GM23338 (cell line): Measurements from ENCODE around the gene SCGB1D4. TPM values are rescaled to one million over a fixed set of nuclear protein-coding genes. Genes with fewer than 3 reads are reported as not detected.
A peak's percentile ranks its signal among the peaks of the same experiment; 100 is the strongest.

ENCODE experiments used
- ATAC-seq: fragments of 200-7000 bp; cut with Tn5 transposase; 3 replicates; pipeline ENCODE4 v1.9.1; 2020
- DNase-seq: peaks from one replicate; pipeline ENCODE4 v3.0.0-alpha.2; 2015; ENCODE audit warnings: low spot score
- H2AFZ ChIP-seq: fragments of 200-600 bp; sonication (generic); 2 replicates; pipeline ENCODE4 v1.8.0; 2016; ENCODE audit warnings: antibody characterized with exemption, mild to moderate bottlenecking, moderate library complexity
- H3F3A ChIP-seq: fragments of 200-600 bp; sonication (generic); replicated peaks from 2 replicates; pipeline ENCODE4 v1.8.0; 2017; ENCODE audit warnings: antibody characterized with exemption, mixed run types, low read depth
- H3K27ac ChIP-seq: fragments of 200-600 bp; sonication (generic); 2 replicates; pipeline ENCODE4 v1.6.1; 2016; ENCODE audit warnings: low read depth
- H3K27me3 ChIP-seq: fragments of 200-600 bp; sonication (generic); 2 replicates; pipeline ENCODE4 v1.8.0; 2016; ENCODE audit warnings: mild to moderate bottlenecking, mixed run types, moderate library complexity; ENCODE audit not compliant: insufficient read depth
- H3K36me3 ChIP-seq: fragments of 200-600 bp; sonication (generic); 2 replicates; pipeline ENCODE4 v1.8.0; 2016; ENCODE audit warnings: mild to moderate bottlenecking; ENCODE audit not compliant: insufficient read depth
- H3K4me1 ChIP-seq: fragments of 200-600 bp; sonication (generic); 2 replicates; pipeline ENCODE4 v1.8.0; 2016; ENCODE audit warnings: mild to moderate bottlenecking, moderate library complexity; ENCODE audit not compliant: insufficient read depth
- H3K4me2 ChIP-seq: fragments of 200-600 bp; sonication (generic); 2 replicates; pipeline ENCODE4 v1.7.1; 2017; ENCODE audit warnings: mixed run types
- H3K4me3 ChIP-seq: fragments of 200-600 bp; sonication (generic); 2 replicates; pipeline ENCODE4 v1.6.1; 2016; ENCODE audit warnings: mixed run types
- H3K79me2 ChIP-seq: fragments of 200-600 bp; sonication (generic); replicated peaks from 2 replicates; pipeline ENCODE4 v1.8.0; 2017; ENCODE audit warnings: mild to moderate bottlenecking; ENCODE audit not compliant: insufficient read depth
- H3K9me2 ChIP-seq: fragments of 200-600 bp; sonication (generic); 2 replicates; pipeline ENCODE4 v1.8.0; 2017; ENCODE audit not compliant: insufficient read depth
- H4K20me1 ChIP-seq: fragments of 200-600 bp; sonication (generic); replicated peaks from 2 replicates; pipeline ENCODE4 v1.8.0; 2017; ENCODE audit warnings: mild to moderate bottlenecking; ENCODE audit not compliant: insufficient read depth
- H3K27ac Mint-ChIP-seq: 2 replicates; pipeline ENCODE4 v1.8.0; 2020; ENCODE audit warnings: inconsistent platforms, mild to moderate bottlenecking, moderate library complexity, mixed read lengths
- H3K27me3 Mint-ChIP-seq: 3 replicates; pipeline ENCODE4 v1.8.0; 2022; ENCODE audit warnings: low read depth, mild to moderate bottlenecking, moderate library complexity, mixed read lengths, inconsistent platforms; ENCODE audit not compliant: insufficient read depth, poor library complexity
- H3K36me3 Mint-ChIP-seq: 3 replicates; pipeline ENCODE4 v1.8.0; 2021; ENCODE audit warnings: low read depth, mild to moderate bottlenecking, inconsistent platforms, moderate library complexity, mixed read lengths
- H3K4me1 Mint-ChIP-seq: 3 replicates; pipeline ENCODE4 v1.8.0; 2020; ENCODE audit warnings: mild to moderate bottlenecking, inconsistent platforms, mixed read lengths
- H3K4me3 Mint-ChIP-seq: 3 replicates; pipeline ENCODE4 v1.8.0; 2021; ENCODE audit warnings: moderate library complexity, mild to moderate bottlenecking, inconsistent platforms, mixed read lengths
- H3K9me3 Mint-ChIP-seq: 3 replicates; pipeline ENCODE4 v1.8.0; 2020; ENCODE audit warnings: moderate library complexity, mild to moderate bottlenecking, inconsistent platforms, mixed read lengths
- CREB1 ChIP-seq: fragments of 250-450 bp; sonication (Bioruptor Pico); IDR thresholded peaks from 2 replicates; pipeline ENCODE4 v1.5.0; 2020; ENCODE audit warnings: low read depth, mild to moderate bottlenecking, moderate library complexity
- ETS1 ChIP-seq: IDR thresholded peaks from 2 replicates; pipeline ENCODE4 v1.6.1; 2016; ENCODE audit warnings: antibody characterized with exemption
- EZH2 ChIP-seq: fragments of 200-600 bp; sonication (generic); IDR thresholded peaks from one replicate; pipeline ENCODE4 v1.8.0; 2017; ENCODE audit warnings: antibody characterized with exemption, mild to moderate bottlenecking, low read depth; ENCODE audit not compliant: unreplicated experiment
- EZH2phosphoT487 ChIP-seq: fragments of 200-600 bp; sonication (generic); IDR thresholded peaks from one replicate; pipeline ENCODE4 v1.8.1; 2018; ENCODE audit warnings: antibody characterized with exemption; ENCODE audit not compliant: unreplicated experiment
- JUNB ChIP-seq: IDR thresholded peaks from one replicate; pipeline ENCODE4 v1.6.1; 2016; ENCODE audit warnings: antibody characterized with exemption; ENCODE audit not compliant: unreplicated experiment
- POLR2AphosphoS5 ChIP-seq: IDR thresholded peaks from 2 replicates; pipeline ENCODE4 v1.6.1; 2016; ENCODE audit warnings: antibody characterized with exemption, low read depth
- REST ChIP-seq: IDR thresholded peaks from one replicate; pipeline ENCODE4 v1.6.1; 2018; ENCODE audit warnings: antibody characterized with exemption; ENCODE audit not compliant: unreplicated experiment
- STAT1 ChIP-seq: IDR thresholded peaks from one replicate; pipeline ENCODE4 v1.6.1; 2016; ENCODE audit warnings: antibody characterized with exemption; ENCODE audit not compliant: unreplicated experiment
- polyA plus RNA-seq: library from polyadenylated mRNA; unstranded; fragments of >200 nt; fragmentation: Nextera tagmentation; extraction: Ambion mirVana; gene quantifications from 2 replicates; pipeline ENCODE4 v1.2.1, GENCODE V29; 2016
- total RNA-seq: library from RNA; depleted of rRNA; stranded (reverse); fragments of >200 nt; shearing (Covaris generic); gene quantifications from 2 replicates; pipeline ENCODE4 v1.2.3, GENCODE V29; 2014
- TF ChIP-seq, protein P1 (sequence below), 2 experiments: fragments of 200-600 bp in 1 of 2; sonication (generic) in 1 of 2; conservative IDR thresholded peaks; 2 replicates each; pipeline versions ENCODE4 v1.5.1 to v1.6.1; 2016 to 2017; ENCODE audit warnings: antibody characterized with exemption in 2 of 2, low read depth in 2 of 2, mild to moderate bottlenecking in 2 of 2, moderate library complexity in 1 of 2

SCGB1D4 gene
- total and polyA plus RNA-seq, 2 experiments from 2014 or later, result not detected

DNA sequence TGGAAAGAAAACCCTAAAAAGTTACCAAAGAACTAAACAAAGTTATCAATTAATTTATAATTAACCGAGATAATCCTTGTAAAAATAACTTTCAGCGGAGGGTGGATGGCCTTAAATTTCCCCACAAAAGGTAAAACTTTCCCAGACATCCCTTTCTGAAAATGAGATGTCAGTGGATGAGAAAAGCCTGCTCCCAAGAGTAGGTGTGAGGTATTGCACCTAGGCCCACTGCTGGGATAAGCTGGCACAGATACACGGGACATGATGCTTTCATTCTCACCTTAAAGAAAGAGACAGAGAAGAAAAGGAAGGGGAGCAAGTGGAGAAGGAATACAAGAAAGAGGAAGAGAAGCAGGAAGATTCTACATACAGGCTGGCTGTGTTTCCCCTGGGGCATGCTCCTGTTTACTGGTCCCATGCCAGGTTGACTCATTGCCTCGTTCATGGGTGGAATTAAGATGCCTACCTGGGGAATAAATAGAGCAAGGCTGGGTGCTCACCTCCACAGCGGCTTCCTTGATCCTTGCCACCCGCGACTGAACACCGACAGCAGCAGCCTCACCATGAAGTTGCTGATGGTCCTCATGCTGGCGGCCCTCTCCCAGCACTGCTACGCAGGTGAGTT is 29.1 kb downstream of the SCGB1D4 start, which contains the start of gene SCGB2A2:
SCGB2A2 (plus strand) TSS at position 505 of the 625 bp plus-strand sequence; CDS start at position 564, 59 bp downstream.
- Histone ChIP-seq H3K27me3 (no peaks in the 10 kb centered on the region), H4K20me1 (no peaks in the 10 kb centered on the region), H3K4me1 (peaks cover 4% of the 10 kb centered on the region; the same call in 1 of the 2 replicates), H3K36me3 (no peaks in the 10 kb centered on the region), H2AFZ (no peak within 1 kb of the TSS), H3K9me2 (no peaks in the 10 kb centered on the region), H3K79me2 (no peaks in the 10 kb centered on the region), H3K27ac (no peak within 1 kb of the TSS), H3K4me3 (no peak within 1 kb of the TSS), H3K4me2 (no peak within 1 kb of the TSS), H3F3A (no peaks in the 10 kb centered on the region)
- H3K4me1 Mint-ChIP-seq, result peaks cover 6% of the 10 kb centered on the region; the same call in 2 of the 3 replicates
- H3K36me3 Mint-ChIP-seq, result no peaks in the 10 kb centered on the region
- no peak for TF ChIP-seq EZH2
- TF ChIP-seq, protein P1, sequence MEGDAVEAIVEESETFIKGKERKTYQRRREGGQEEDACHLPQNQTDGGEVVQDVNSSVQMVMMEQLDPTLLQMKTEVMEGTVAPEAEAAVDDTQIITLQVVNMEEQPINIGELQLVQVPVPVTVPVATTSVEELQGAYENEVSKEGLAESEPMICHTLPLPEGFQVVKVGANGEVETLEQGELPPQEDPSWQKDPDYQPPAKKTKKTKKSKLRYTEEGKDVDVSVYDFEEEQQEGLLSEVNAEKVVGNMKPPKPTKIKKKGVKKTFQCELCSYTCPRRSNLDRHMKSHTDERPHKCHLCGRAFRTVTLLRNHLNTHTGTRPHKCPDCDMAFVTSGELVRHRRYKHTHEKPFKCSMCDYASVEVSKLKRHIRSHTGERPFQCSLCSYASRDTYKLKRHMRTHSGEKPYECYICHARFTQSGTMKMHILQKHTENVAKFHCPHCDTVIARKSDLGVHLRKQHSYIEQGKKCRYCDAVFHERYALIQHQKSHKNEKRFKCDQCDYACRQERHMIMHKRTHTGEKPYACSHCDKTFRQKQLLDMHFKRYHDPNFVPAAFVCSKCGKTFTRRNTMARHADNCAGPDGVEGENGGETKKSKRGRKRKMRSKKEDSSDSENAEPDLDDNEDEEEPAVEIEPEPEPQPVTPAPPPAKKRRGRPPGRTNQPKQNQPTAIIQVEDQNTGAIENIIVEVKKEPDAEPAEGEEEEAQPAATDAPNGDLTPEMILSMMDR (conservative IDR thresholded peaks at IDR 0.05; ENCODE audit: low read depth in 2 of 2), result peak; percentile 57 to 59
- H3K9me3 Mint-ChIP-seq, result peaks cover 4% of the 10 kb centered on the region; the same call in 1 of the 3 replicates
- DNase-seq (peak; percentile 55), ATAC-seq (peak; percentile 87)
- no peak within 1 kb of the TSS for H3K4me3 Mint-ChIP-seq
- H3K27me3 Mint-ChIP-seq, result peaks cover 7% of the 10 kb centered on the region
- H3K27ac Mint-ChIP-seq, result no peak within 1 kb of the TSS

DNA sequence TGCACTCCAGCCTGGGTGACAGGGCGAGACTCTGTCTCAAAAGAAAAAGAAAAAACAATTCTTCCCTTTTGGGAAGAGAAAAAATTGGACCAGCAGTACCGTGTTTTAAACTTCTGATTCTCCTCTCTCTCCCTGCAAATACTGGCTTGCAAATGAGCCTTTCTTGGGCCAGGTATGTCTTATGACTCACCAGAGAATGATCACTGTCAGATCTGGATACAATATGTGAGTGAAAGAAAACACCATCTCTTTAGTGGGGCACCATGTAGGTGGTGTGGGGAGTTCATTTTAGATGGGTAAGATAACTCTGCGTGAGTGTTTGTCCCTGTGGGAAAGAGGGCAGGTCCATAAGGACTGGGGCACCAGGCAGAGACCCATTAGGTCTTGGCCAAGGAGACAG is 31.3 kb downstream of the SCGB1D4 start:
- Mint-ChIP-seq H3K27ac (no peak overlapping the region), H3K27me3 (peaks cover 7% of the 10 kb centered on the region), H3K36me3 (no peaks in the 10 kb centered on the region), H3K4me3 (no peak overlapping the region), H3K4me1 (peaks cover 4% of the 10 kb centered on the region; the same call in 2 of the 3 replicates), H3K9me3 (no peaks in the 10 kb centered on the region)
- Histone ChIP-seq H3K27me3 (no peaks in the 10 kb centered on the region), H3K36me3 (no peaks in the 10 kb centered on the region), H4K20me1 (no peaks in the 10 kb centered on the region), H3K79me2 (no peaks in the 10 kb centered on the region), H2AFZ (no peak overlapping the region), H3K4me3 (no peak overlapping the region), H3K4me1 (peaks cover 5% of the 10 kb centered on the region; the same call in 1 of the 2 replicates), H3K9me2 (peaks cover 4% of the 10 kb centered on the region), H3F3A (no peaks in the 10 kb centered on the region), H3K27ac (no peak overlapping the region), H3K4me2 (no peak overlapping the region)
- DNase-seq (no peak), ATAC-seq (no peak)
- TF ChIP-seq EZH2phosphoT487, result no peak
- TF ChIP-seq EZH2, result no peak
- no peak for TF ChIP-seq STAT1
- no peak for TF ChIP-seq CREB1 (CRISPR knock-in tag)
- TF ChIP-seq REST, result no peak
- no peak for TF ChIP-seq ETS1
- TF ChIP-seq POLR2AphosphoS5, result no peak
- TF ChIP-seq JUNB, result no peak
- TF ChIP-seq, protein P1 (conservative IDR thresholded peaks at IDR 0.05; ENCODE audit: low read depth in 2 of 2), result no peak
